ENCODE results near the gene OR9A4.

DNA sequence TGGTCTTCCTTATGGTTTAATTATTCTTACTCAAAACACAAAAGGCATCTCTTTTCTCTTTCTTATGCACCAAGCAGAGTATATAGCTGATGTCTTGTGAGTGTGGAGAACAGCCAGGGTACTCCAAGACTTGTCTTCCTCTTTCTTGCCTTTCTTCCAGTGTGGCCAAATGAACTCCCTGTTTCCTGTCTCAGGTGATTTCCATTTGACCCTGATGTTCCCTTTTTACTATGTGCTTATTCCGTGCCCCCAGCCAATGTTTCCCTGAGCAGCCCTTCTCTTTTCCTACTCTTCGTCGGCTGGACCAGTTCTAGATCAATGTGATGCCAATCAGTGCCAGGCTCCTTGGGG lies 12.6 kb downstream of the OR9A4 start:
- TF ChIP-seq ZNF292 (tag by site-specific recombination; IDR thresholded peaks at IDR 0.05; ENCODE audit: borderline replicate concordance, low read depth) = no peak
- TF ChIP-seq, protein P1, sequence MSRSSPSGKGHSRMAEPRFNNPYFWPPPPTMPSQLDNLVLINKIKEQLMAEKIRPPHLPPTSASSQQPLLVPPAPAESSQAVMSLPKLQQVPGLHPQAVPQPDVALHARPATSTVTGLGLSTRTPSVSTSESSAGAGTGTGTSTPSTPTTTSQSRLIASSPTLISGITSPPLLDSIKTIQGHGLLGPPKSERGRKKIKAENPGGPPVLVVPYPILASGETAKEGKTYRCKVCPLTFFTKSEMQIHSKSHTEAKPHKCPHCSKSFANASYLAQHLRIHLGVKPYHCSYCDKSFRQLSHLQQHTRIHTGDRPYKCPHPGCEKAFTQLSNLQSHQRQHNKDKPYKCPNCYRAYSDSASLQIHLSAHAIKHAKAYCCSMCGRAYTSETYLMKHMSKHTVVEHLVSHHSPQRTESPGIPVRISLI (tag by site-specific recombination; IDR thresholded peaks at IDR 0.05) = no peak
- TF ChIP-seq ZNF23 (tag by site-specific recombination; IDR thresholded peaks at IDR 0.05; ENCODE audit: borderline replicate concordance) = no peak
- TF ChIP-seq, protein P2, sequence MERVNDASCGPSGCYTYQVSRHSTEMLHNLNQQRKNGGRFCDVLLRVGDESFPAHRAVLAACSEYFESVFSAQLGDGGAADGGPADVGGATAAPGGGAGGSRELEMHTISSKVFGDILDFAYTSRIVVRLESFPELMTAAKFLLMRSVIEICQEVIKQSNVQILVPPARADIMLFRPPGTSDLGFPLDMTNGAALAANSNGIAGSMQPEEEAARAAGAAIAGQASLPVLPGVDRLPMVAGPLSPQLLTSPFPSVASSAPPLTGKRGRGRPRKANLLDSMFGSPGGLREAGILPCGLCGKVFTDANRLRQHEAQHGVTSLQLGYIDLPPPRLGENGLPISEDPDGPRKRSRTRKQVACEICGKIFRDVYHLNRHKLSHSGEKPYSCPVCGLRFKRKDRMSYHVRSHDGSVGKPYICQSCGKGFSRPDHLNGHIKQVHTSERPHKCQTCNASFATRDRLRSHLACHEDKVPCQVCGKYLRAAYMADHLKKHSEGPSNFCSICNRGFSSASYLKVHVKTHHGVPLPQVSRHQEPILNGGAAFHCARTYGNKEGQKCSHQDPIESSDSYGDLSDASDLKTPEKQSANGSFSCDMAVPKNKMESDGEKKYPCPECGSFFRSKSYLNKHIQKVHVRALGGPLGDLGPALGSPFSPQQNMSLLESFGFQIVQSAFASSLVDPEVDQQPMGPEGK (tag by site-specific recombination; IDR thresholded peaks at IDR 0.05) = no peak
- no peak for TF ChIP-seq CTCF (tag by site-specific recombination; IDR thresholded peaks at IDR 0.05)
- TF ChIP-seq PRDM6 (tag by site-specific recombination; IDR thresholded peaks at IDR 0.05) = no peak
- TF ChIP-seq, protein P3, sequence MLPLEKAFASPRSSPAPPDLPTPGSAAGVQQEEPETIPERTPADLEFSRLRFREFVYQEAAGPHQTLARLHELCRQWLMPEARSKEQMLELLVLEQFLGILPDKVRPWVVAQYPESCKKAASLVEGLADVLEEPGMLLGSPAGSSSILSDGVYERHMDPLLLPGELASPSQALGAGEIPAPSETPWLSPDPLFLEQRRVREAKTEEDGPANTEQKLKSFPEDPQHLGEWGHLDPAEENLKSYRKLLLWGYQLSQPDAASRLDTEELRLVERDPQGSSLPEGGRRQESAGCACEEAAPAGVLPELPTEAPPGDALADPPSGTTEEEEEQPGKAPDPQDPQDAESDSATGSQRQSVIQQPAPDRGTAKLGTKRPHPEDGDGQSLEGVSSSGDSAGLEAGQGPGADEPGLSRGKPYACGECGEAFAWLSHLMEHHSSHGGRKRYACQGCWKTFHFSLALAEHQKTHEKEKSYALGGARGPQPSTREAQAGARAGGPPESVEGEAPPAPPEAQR (tag by site-specific recombination; IDR thresholded peaks at IDR 0.05) = no peak
- no peak for TF ChIP-seq ZNF530 (tag by site-specific recombination; IDR thresholded peaks at IDR 0.05; ENCODE audit: low read depth)
- TF ChIP-seq ZBTB7A (tag by site-specific recombination; IDR thresholded peaks at IDR 0.05; ENCODE audit: low read depth) = no peak
- no peak for TF ChIP-seq ZNF239 (tag by site-specific recombination; IDR thresholded peaks at IDR 0.05)

Data from HEK293 (cell line).